H4 (cell line): ENCODE results near the gene SCN1B. TPM values are rescaled to one million over a fixed set of nuclear protein-coding genes. Genes with fewer than 3 reads are reported as not detected.
"Not testable (repeated sequence)": the region's sequence is repeated elsewhere in the genome, so short reads cannot be mapped to it uniquely, and the experiment has no call there.

Experiments used
- DNase-seq: peaks from one replicate; pipeline ENCODE4 v3.0.0-alpha.2; 2015; ENCODE audit warnings: low spot score
- total RNA-seq: library from RNA; depleted of rRNA; stranded (reverse); fragments of >200 nt; shearing (Covaris generic); gene quantifications from 2 replicates; pipeline ENCODE4 v1.2.3, GENCODE V29; 2014; rRNA removed

Gene SCN1B
- total RNA-seq: 9.3 and 9.5 TPM in 2 replicates

DNA sequence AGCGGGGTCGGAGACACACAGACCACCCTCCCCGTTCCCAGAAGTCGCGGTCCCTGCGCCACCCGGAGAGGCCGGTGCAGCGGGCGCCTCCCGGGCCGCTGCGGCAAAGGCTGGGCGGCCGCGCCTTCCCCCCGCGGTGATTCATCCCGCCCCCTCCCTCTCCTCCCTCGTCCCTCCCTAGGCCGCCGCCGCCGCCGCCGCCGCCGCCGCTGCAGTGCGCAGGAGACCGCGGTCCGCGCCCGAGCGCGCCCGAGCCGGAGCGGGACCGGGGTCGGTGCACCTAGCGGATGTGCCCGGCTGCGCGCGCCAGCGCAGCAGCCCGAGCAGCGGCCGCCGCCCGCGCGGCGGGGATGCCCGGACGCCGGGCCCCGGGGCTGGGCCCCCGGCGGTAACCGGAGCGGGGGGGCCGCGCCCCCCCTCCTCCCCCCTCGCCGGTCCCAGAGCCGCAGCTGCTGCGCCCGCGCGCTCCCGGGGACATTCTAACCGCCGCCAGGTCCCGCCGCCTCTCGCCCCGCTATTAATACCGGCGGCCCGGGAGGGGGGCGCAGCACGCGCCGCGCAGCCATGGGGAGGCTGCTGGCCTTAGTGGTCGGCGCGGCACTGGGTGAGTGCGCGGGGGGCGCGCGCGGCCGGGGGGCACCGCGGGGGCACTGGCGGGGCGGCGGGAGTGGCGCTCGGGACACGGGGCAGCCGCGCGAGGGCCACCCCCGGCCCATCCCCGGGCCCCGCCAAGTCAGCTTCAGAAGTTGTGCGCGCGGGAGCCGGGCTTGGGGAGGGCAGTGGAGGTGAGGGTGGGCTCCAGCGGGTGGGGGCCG, at the start of gene SCN1B:
TSS of gene SCN1B (plus strand) at position 214 of the 815 bp plus-strand sequence. CDS start at position 565, 351 bp downstream.
- DNase-seq: peak; percentile 77

DNA sequence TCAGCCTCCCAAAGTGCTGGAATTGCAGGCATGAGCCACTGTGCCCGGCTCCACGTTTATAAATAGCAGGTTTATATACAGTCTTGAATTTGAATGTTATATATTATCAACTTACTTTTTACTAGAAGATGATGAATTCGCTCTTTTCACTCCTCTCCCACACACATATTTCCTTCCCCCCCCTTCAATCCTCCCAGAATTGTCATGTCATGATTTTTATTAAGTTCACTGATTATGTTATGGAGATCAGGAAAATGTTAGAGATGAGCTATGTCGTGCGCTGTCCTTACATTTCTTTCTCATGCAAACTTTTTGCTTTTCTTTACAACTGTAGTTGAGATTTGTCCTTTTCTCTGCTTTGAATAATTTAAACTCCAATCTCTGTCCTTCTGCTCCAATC, 48.0 kb upstream of the SCN1B start:
- DNase-seq: no peak

DNA sequence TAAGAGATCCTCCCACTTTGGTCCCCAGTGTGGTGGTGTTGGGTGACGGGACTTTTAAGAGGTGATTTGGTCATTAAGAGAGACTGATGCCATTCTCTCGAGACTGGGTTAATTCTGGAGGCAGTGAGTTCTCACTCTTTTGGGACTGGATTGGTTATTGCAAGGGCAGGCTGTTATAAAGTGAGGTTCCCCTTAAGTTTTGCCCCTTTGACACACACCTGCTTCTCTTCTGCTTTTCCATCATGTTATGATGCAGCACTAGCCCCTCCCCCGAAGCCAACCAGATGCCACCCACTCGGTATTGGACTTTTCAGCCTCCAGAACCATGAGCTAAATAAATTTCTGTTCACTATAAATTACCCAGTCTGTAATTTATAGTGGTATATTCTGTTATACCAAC, 46.5 kb upstream of the SCN1B start:
- no peak for DNase-seq

DNA sequence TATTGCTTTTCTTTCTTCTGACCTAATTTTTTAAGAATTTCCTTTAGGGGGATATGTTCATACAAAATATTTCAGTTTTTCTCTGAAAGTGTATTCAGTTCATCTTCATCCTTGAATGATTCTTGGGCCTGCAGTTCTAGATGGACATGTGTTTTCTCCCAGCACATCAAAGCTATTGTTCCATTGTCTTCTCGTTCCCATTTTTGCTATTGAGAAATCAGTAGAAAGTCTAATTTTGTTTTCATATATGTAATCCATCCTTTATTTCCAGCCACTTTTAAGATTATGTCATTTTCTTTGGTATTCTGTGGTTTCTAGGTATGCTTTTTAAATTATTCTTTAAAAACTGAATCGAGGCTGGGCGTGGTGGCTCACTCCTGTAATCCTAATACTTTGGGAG, 46.0 kb upstream of the SCN1B start:
- DNase-seq: no peak

DNA sequence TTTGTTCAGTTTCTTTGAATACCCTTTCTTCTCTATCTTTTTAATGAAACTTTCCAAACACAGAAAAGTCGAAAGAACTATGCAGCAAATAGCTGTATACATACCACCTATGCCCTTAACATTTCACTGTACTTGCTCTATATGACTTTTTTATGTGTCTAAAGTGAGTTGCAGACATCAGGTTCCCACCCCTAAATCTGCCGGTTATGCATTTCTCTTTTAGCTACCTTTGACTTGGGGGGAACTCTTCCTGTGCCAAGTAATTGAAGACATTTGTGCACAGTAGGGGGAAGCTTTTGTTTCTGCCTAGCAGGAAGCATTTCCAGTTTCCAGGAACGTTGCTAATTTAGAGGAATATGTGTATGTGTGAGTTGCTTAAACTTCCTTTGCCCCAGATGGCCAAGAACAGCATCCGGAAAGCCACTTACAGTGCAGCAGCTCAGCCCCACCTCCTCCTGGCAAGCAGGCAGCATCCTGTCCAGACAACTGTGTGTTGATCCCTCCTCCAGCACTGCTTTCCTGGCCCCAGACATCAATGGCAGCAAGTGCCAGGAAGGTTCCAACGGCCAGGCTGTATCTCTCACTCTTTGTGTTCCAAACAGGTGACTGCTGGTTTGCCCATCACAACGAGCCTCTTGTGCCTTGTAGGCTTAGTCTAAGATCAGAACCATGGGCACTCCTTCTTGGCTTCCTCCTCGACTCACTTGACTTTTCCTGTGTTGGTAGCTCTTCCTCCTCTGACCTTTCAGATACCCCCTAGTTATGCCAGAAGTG, 44.8 kb upstream of the SCN1B start:
- no peak for DNase-seq

DNA sequence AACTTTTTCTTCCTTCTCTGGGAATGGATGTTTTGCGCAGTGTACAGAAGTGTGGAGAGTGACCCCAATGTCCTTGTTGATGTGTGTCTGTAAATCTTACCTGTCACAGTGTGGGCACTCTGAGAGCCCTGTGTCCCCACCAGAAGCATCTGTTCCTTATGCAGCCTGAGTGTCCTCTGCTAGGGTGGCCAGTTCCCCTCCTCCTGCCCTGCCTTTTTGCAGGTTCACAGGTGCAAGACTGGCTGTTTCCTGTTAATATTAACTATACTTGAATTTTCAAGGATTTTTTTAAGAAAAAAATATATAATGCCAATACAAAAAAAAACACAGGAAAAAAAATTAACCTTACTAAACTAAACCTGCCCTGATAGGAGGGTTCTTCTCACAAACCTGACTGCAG, 42.2 kb upstream of the SCN1B start:
- no peak for DNase-seq

DNA sequence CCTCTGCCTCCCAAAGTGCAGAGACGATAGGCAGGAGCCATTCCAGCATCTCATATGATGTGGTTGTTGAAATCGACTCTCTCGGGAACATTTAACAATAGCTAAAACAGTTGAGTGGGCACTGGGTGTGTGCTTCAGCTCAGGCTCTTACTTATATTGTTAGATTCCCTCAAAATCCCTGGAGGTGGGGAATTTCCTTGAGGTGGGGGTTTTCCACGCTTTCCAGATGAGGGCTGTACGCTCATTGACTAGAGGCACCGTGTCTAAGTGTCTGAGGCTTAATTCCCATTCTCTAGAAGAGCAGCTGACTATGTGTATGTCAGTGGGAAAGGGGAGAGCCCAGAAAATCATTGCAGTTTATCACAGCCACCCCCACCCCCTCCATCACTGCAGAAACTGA, 41.0 kb upstream of the SCN1B start:
- no peak for DNase-seq

DNA sequence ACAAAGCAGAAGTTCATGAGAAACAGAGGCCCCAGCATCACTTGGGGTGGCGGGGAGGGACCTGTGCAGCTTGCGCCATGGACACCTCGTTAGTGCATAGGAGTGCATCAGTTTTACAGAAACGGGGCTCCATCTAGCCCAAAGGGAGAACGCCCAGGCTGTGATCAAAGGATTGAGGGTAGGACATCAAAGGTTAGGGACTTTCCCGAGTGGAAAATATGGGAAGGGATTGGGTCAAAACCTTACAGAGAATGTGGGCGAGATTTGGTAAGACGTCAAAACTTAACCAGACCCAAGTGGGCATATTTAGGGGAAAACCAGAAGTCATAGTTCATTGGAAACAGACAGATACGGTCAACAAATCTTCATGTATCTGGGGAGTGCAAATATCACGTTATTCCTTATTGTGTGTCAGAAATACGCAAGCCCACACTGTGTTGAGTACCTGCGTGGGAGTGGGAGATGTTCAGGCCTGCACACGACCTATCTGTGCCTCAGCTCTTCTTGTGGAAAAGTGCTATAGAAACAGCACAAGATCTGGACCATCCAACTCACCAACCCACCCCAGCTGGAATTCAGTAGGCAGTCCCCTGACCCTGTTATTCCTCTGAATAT, 39.6 kb upstream of the SCN1B start:
- no peak for DNase-seq

DNA sequence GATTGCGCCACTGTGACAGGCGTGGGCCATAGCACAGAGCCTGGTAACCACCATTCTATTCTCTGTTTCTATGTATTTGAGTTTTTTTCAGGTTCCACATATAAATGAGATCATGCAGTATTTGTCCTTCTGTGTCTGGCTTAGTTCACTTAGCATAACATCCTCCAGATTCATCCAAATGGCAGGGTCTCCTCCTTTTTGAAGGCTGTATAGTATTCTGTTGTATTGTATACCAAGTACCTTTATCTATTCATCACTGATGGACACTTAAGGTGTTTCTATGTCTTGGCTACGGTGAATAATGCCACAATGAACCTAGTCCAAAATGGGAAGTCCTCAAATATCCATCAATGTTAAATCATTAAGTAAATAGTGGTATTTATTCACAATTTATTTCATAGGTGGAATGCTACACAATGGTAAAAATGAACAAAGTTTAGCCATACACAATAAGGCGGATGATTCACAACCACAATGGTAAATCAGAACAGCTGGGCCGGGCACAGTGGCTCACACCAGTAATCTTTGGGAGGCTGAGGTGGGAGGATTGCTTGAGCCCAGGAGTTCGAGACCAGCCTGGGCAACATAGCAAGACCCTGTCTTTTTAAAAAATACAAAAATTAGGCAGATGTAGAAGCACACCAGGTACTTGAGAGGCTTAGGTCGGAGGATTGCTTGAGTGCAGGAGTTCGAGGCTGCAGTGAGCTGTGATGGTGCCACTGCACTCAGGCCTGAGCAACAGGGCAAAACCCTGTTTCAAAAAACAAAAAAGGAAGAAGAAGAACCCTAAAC, 38.5 kb upstream of the SCN1B start:
- no peak for DNase-seq

DNA sequence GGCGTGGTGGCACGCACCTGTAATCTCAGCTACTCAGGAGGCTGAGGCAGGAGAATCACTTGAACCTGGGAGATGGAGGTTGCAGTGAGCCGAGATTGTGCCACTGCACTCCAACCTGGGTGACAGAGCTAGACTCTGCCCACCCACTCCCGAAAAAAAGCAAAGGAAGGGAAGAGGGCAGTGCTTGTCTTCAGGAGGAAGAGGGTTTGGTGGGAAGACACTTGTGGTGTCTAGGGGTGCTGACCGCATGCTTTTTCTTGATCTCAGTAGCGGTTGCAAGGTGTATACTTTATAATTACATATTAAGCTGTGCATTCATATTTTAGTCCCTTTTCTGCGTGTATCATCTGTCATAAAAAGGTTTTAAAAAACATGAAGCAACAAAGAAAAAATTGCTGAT, 37.7 kb upstream of the SCN1B start:
- DNase-seq: not testable (repeated sequence)

DNA sequence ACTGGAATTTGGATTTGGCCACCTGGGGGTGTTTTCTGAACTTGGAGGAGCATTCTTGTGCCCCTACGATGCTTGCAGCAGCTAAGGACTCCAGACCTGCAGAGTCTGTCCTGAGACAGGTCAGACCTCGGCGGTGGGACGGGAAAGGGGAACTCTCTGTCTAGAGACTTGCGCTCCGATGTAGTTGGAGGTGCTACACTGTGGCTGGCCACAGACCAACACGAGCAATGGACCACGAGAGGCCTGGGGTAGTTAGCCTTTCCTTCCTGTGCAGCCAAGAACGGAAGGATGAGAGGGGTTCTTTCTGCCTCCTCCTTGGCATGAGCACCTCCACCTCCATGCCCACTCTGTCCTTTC, 36.0 kb upstream of the SCN1B start:
- DNase-seq: no peak

DNA sequence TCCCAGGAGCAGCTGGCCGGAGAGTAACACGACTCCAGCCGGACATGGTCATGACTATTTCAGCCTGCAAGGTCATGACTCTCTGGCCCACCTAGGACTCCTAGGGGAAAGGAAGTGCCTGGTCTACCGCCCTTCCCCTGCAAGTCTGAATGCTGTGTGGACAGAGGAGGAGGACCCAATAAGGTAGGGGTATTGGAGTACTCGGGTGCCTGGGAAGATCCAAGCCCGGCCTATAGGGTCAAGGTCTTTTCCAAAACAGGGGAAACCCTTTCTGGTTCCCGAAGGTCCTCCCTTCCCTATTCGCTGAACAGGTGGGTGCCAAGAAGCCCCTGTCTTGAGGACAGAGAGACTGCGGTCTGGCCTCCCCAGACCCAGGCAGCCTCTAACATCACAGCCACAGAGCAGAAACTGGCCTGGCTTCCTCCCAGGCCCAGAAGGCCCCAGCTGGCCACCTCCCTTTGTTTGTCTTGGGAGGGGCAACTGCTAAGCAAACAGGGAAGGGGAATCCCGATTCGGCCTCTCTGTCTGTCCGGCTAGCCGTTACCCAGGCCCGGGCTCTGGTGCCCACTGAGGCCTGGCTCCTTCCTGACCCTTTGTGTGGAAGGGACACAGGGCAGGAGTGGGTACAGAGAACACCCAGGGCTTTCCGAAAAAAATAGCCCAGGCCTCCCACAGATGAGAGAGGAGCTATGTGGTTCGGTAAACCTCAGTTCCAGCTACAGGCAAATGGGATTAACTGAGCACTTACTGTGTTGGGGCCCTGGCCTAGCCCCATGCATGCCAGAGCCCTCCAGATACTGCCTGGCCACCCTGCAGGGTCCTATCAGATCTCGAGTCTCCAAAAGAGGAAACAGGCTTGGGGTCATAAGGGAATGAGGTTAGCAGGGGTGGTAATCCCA, 35.4 kb upstream of the SCN1B start:
- no peak for DNase-seq

DNA sequence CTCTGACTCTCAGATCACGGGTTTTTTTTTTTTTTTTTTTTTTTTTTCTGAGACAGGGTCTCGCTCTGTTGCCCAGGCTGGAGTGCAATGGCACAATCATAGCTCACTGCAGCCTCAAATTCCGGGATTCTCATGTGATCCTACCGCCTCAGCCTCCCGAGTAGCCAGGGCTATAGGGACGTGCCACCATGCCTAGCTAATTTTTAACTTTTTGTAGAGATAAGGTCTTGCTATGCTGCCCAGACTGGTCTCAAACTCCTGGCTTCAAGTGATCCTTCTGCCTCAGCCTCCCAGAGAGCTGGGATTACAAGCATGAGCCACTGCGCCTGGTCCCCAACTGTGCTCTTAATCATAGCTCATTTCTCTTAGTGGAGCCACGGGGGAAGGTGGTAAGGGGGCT, 34.7 kb upstream of the SCN1B start:
- DNase-seq: no peak

DNA sequence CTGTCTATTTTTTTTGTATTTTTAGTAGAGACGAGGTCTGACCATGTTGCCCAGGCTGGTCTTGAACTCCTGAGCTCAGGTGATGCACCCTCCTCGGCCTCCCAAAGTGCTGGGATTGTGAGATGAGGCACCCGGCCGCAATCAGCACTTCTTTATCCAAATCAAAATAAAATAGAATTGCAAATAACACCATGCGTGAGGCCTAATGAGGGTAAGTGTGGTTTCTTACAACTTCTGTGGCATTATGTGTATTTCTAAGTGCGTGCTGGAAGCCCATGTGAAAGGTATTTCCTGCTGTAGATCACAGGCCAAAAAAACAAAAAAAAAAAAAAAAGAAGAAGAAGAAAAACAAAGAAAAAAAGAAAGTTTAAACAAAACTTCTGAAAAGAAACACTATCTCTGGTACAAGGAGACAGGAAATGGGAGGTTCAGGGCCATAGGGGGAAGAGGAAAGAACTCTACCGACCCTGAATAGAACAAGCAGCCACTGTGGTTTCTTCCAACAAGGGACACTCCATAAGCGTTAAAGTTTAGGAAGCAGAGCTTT, 33.1 kb upstream of the SCN1B start:
- DNase-seq: no peak

DNA sequence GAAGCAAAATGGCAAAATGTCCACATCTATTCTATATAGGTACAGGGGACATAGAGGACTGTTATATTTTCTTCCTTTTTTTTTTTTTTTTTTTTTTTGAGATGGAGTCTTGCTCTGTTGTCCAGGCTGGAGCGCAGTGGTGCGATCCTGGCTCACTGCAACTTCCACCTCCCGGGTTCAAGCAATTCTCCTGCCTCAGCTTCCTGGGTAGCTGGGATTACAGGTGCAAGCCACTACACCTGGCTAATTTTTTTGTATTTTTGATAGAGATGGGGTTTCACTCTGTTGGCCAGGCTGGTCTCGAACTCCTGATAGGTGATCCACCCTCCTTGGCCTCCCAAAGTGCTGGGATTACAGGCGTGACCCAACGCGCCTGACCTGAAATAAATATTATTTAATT, 32.0 kb upstream of the SCN1B start:
- DNase-seq: not testable (repeated sequence)

DNA sequence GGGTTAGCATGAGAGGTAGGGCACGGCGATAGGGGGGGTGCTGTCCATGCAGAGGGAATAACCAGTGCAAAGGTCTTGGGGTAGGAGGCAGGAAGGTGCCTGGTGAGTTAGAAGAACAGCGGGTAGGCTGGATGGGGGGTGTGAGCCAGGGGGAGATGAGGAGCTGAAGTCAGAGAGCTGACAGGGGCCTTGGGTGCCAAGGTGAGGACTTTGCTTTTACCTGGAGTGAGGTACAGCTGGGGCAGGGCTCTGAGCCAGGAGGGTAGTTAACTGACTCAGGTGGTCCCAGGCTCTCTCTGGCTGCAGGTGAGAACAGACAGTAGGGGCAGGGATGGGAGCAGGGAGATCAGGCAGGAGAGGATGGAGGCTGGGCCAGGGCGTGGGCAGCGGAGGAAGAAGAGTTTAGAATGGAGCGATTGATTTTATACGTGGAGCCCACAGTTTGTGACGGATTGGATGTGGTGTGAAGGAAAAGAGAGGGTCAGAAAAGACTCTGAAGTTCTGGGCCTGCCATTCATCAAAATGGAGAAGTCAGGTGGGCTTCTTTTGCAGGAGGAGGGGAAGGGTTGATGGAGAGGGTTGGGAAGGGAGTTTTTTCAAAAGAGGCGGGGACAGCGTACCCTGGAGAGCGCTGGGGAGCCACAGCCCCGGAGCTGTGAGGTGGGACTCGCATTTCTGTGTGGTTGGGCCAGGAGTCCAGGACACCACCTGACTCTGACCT, 31.3 kb upstream of the SCN1B start:
- DNase-seq: no peak

DNA sequence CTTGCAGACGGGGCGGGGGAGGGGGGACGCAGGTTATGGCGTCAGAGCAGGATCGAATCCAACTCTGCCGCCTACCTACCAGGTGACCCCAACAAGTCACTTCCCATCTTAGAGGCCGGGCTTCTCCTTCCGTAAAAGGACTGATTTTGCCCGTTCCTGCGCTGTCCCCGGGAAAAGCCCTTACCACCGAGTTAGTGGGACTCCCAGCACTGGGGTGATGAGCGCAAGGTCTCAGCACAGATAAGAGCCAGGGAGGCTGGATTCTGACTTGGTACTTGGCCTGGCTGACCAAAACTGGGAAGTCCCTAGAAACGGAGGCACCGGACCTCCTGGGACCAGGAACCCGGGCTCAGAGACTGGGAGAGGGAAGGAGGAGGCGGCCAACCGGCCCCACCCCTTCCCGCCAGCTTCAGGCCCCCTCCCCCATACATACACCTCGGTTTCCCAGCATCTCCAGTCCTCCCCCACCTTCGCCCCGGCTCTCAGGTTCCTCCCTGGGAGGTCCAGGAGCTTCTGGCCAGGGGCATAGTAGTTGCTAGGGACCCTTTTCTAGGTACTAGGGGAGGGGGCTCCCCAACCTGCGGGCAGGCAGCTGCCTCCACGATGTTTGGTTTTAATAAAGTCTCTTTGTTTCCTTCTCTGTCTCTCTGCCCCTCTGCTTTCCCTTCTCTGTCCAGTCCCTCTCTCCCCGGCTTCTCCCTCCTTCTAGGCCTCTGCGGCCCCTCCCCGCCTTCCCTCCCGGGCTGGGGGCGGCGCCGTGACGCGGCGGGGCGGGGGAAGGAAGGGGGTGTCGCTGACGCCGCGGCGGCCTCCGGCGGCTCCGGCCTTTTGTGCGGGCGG, 30.6 kb upstream of the SCN1B start, which contains the start of gene GRAMD1A:
TSS of gene GRAMD1A (plus strand) at position 826 of the 840 bp plus-strand sequence. CDS start 156 bp downstream, outside the sequence.
- peak; percentile 89 for DNase-seq

DNA sequence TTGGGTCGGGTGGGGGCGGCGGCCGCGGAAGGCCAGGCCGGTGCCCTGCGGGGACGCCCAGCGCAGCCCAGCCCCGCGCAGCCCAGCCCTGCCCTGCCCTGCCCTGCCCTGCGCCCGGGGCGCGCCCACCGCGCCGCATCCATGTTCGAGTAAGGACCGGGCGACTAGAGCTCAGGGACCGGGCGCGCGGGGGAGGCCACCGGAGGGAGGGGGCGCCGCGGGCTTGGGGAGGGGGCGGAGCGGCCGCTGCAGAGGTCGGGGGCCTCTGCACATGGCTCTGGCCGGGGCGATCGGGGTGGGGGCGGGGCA, 30.0 kb upstream of the SCN1B start:
- no peak for DNase-seq
